WTC11 (cell line): Measurements from ENCODE around the gene USP44.

Experiments used
- ATF1 ChIP-seq: sonication (generic); formaldehyde crosslinking; IDR thresholded peaks from 2 replicates; pipeline ENCODE4 v1.8.1; 2023; ENCODE audit warnings: mild to moderate bottlenecking, moderate library complexity, missing genetic modification reagents
- CTCF ChIP-seq: fragments of 200-600 bp; IDR thresholded peaks from 2 replicates; pipeline ENCODE4 v1.8.0; 2022; ENCODE audit warnings: antibody characterized with exemption
- E2F4 ChIP-seq: sonication (generic); formaldehyde crosslinking; IDR thresholded peaks from 2 replicates; pipeline ENCODE4 v1.8.1; 2022; ENCODE audit warnings: low read depth, mild to moderate bottlenecking, moderate library complexity, missing genetic modification reagents, borderline replicate concordance
- FOXJ3 ChIP-seq: sonication (generic); formaldehyde crosslinking; IDR thresholded peaks from 2 replicates; pipeline ENCODE4 v1.9.0; 2021; ENCODE audit warnings: missing genetic modification reagents, mild to moderate bottlenecking, borderline replicate concordance
- IRF1 ChIP-seq: sonication (generic); formaldehyde crosslinking; IDR thresholded peaks from 2 replicates; pipeline ENCODE4 v1.8.0; 2023; ENCODE audit warnings: missing genetic modification reagents
- MAX ChIP-seq: sonication (generic); formaldehyde crosslinking; IDR thresholded peaks from 2 replicates; pipeline ENCODE4 v1.8.0; 2022; ENCODE audit warnings: mild to moderate bottlenecking, missing genetic modification reagents
- RELA ChIP-seq: sonication (generic); formaldehyde crosslinking; IDR thresholded peaks from 2 replicates; pipeline ENCODE4 v1.8.1; 2022; ENCODE audit warnings: missing genetic modification reagents, mild to moderate bottlenecking, borderline replicate concordance
- TP53 ChIP-seq: sonication (generic); formaldehyde crosslinking; IDR thresholded peaks from 2 replicates; pipeline ENCODE4 v1.8.1; 2023; ENCODE audit warnings: mild to moderate bottlenecking, missing genetic modification reagents
- ZBTB21 ChIP-seq: sonication (generic); formaldehyde crosslinking; IDR thresholded peaks from 2 replicates; pipeline ENCODE4 v1.8.1; 2023; ENCODE audit warnings: mild to moderate bottlenecking, missing genetic modification reagents, borderline replicate concordance

- no peak for TF ChIP-seq CTCF
- TF ChIP-seq ZBTB21 (CRISPR knock-in tag), result no peak
- no peak for TF ChIP-seq MAX (CRISPR knock-in tag)
- TF ChIP-seq E2F4 (CRISPR knock-in tag), result no peak
- no peak for TF ChIP-seq RELA (CRISPR knock-in tag)
- TF ChIP-seq TP53 (CRISPR knock-in tag), result no peak
- no peak for TF ChIP-seq ATF1
- no peak for TF ChIP-seq IRF1 (CRISPR knock-in tag)
- no peak for TF ChIP-seq FOXJ3 (CRISPR knock-in tag)
These were observed 31.2 kb upstream of the USP44 start for GRCh38 chr12:95582230-95583058.
